OCI-LY3 (cell line): Measurements from ENCODE around the gene PRR30.

Experiments used
- CTCF ChIP-seq: fragments of 200-600, 300-600 bp; sonication (generic); IDR thresholded peaks from 2 replicates; pipeline ENCODE4 v1.5.1; 2014; ENCODE audit warnings: antibody characterized with exemption, low read length, low read depth
- EZH2phosphoT487 ChIP-seq: fragments of 200-600 bp; shearing (Covaris generic); IDR thresholded peaks from 2 replicates; pipeline ENCODE4 v1.6.1; 2018; ENCODE audit warnings: antibody characterized with exemption, mixed run types, low read depth

GRCh38 chr2:27121906-27122305, 17.3 kb downstream of the PRR30 start:
- no peak for TF ChIP-seq CTCF
- no peak for TF ChIP-seq EZH2phosphoT487
